AG04450 (cell line): Measurements from ENCODE around the gene CYP46A1. TPM values are rescaled to one million over a fixed set of nuclear protein-coding genes. Genes with fewer than 3 reads are reported as not detected.

ENCODE experiments used
- CTCF ChIA-PET: fragments of 300-600, 350-600 bp; formaldehyde crosslinking; extraction: SDS; loops from one replicate; lab custom pipeline; 2022; ENCODE audit warnings: antibody characterized with exemption, inconsistent platforms; lab: Charles Lee
- POLR2A ChIA-PET: fragments of 350-600 bp; formaldehyde crosslinking; extraction: SDS; loops from one replicate; lab custom pipeline; 2021; ENCODE audit warnings: antibody characterized with exemption, inconsistent platforms; lab: Yijun Ruan, JAX
- DNase-seq: peaks from one replicate; pipeline ENCODE4 v3.0.0-alpha.2; 2011; ENCODE audit warnings: low read depth, low spot score
- H3K27ac ChIP-seq: one replicate; pipeline ENCODE4 v1.5.1; 2012; ENCODE audit warnings: low read depth, low read length, control low read depth
- H3K27me3 ChIP-seq: one replicate; pipeline ENCODE4 v1.6.0; 2012; ENCODE audit warnings: low read length; ENCODE audit not compliant: control insufficient read depth, insufficient read depth
- H3K4me3 ChIP-seq: 2 replicates; pipeline ENCODE4 v1.5.1; 2011; ENCODE audit warnings: mild to moderate bottlenecking, low read depth, low read length, control low read depth
- H3K9me3 ChIP-seq: 2 replicates; pipeline ENCODE4 v1.5.1; 2012; ENCODE audit warnings: low read length; ENCODE audit not compliant: control insufficient read depth, insufficient read depth
- CTCF ChIP-seq: IDR thresholded peaks from 2 replicates; pipeline ENCODE4 v1.5.1; 2011; ENCODE audit warnings: low read depth, low read length, control low read depth, inconsistent platforms
- polyA plus RNA-seq: library from polyadenylated mRNA; depleted of rRNA; stranded (reverse); fragments of >200 nt; gene quantifications from 2 replicates; pipeline ENCODE4 v1.2.3, GENCODE V29; 2011

CYP46A1 gene
- polyA plus RNA-seq, 1 experiment, result 0.07 TPM

GRCh38 chr14:99734406-99735051 is 50.4 kb downstream of the CYP46A1 start:
- no peak for TF ChIP-seq CTCF
- ChIA-PET CTCF (no interaction called here), POLR2A (no interaction called here)
- no peak overlapping the region for H3K27ac ChIP-seq
- no peaks in the 10 kb centered on the region; the same call in 1 of the 2 replicates for H3K9me3 ChIP-seq
- no peak for DNase-seq
- H3K27me3 ChIP-seq, result peaks cover 3% of the 10 kb centered on the region
- no peak overlapping the region for H3K4me3 ChIP-seq

GRCh38 chr14:99735189-99736135 is 51.4 kb downstream of the CYP46A1 start:
- no peak for TF ChIP-seq CTCF
- no peak overlapping the region for H3K27ac ChIP-seq
- DNase-seq, result no peak
- peaks cover 3% of the 10 kb centered on the region for H3K27me3 ChIP-seq
- ChIA-PET POLR2A (interaction anchor here (0.6 kb wide), 1 partner anchor 57 kb away, joined by 3 read pairs; no protein-coding TSS in a partner anchor), CTCF (interaction anchor here (1.2 kb wide), 1 partner anchor 22 kb away, joined by 9 read pairs; no protein-coding TSS in a partner anchor)
- H3K9me3 ChIP-seq, result no peaks in the 10 kb centered on the region; the same call in 1 of the 2 replicates
- H3K4me3 ChIP-seq, result no peak overlapping the region

- ChIA-PET POLR2A (no interaction called here), CTCF (interaction anchor here (1.0 to 1.2 kb wide), 3 partner anchors 21 to 148 kb away, joined by 3 to 9 read pairs (median 4); no protein-coding TSS in a partner anchor)
- Histone ChIP-seq H3K27ac (no peak overlapping the region), H3K4me3 (no peak overlapping the region), H3K27me3 (peaks cover 3% of the 10 kb centered on the region), H3K9me3 (no peaks in the 10 kb centered on the region; the same call in 1 of the 2 replicates)
- DNase-seq, result no peak
- no peak for TF ChIP-seq CTCF
Measured at GRCh38 chr14:99736603-99737371, 52.7 kb downstream of the CYP46A1 start.

- ChIA-PET CTCF (interaction anchor here (1.0 to 1.1 kb wide), 3 partner anchors 7 to 147 kb away, joined by 3 to 4 read pairs (median 4); no protein-coding TSS in a partner anchor), POLR2A (interaction anchor here (0.8 kb wide), 1 partner anchor 57 kb away, joined by 3 read pairs; no protein-coding TSS in a partner anchor)
- DNase-seq, result no peak
Measured at GRCh38 chr14:99737451-99737951, 53.4 kb downstream of the CYP46A1 start.

More at GRCh38 chr14:99737451-99737951, 53.4 kb downstream of the CYP46A1 start:
- Histone ChIP-seq H3K27ac (no peak overlapping the region), H3K9me3 (no peaks in the 10 kb centered on the region; the same call in 1 of the 2 replicates), H3K27me3 (peaks cover 3% of the 10 kb centered on the region), H3K4me3 (peak overlapping the region; percentile 51)
- no peak for TF ChIP-seq CTCF
